Renal cortical epithelial cell (primary cell): ENCODE results near the gene DPM2. TPM values are rescaled to one million over a fixed set of nuclear protein-coding genes. Genes with fewer than 3 reads are reported as not detected.

Experiments
- DNase-seq: peaks from one replicate; pipeline ENCODE4 v3.0.0-alpha.2; 2011; ENCODE audit warnings: low read depth
- total RNA-seq: library from RNA; depleted of rRNA; stranded (reverse); fragments of >200 nt; gene quantifications from 2 replicates; pipeline ENCODE4 v1.2.3, GENCODE V29; 2014

Gene DPM2
- total RNA-seq, 1 donor from 2014 or later, result 7.1 TPM

DNA sequence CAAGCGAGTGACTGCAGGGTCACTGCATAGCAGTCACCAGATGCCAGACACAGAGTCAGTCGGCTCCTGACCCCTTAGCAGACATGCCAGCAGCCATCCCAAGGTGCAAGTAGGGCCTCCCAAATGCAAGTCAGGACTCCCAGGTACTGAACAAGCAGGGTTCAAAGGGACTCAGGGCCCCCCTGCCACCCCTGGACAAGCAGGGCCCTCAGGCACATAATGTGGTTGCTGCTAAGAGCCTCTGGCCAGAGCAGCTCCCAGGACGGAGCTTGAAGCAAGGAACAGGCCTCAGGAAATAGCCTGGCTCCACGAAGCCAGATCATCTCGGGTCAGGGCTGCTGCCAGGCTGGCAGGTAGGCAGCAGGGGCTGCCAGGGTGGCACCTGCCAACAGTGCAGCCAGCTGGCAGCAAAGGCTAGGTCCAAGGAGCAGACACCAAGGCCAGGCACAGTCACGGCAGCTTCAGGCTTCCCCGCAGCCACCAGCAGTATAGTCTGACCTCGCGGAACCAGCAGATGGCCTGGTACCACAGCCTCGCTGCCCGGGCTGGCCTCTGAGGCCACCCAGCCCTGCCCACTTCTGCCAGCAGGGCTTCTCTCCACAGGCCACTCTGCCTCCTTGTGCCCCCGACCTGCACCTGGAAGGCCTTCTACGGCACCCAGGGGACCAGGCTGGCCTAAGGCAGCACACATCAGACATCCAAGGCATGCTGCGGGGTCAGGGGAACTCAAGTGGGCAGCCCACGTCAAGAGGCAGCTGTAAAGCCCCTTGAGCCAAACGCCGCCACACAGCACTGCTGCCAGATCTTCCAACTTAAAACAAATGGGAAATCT, 35.7 kb upstream of the DPM2 start:
- DNase-seq, result no peak

DNA sequence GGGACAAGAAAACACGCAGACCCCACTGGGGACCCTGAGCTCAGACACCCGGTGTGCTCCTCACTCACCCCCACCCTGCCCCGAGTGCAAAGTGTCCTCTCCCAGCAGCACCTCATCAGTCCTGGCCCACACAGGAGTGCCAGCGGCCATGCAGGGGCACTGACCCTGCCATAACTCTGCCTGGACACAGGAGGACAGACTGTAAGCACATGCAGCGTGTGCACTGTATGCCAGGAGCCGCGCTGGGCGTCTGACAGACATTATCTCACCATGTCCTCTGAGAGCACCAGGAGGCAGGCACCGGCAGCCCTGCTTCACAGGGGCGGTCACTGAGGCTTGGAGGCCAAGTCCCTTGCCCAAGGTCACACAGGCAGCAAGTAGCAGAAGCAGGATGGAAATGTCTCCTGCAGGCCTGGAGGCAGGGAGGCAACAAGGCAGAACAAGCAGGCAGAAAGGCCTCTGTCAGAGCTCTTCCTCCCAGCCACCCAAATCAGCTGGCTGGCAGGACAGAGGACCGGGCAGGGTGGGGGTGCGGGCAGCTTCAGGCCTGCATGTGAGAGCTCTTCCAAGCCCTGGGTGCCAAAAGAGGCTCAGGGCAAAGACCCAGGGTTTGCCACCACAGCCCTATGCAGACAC, 34.7 kb upstream of the DPM2 start:
- DNase-seq, result no peak

DNA sequence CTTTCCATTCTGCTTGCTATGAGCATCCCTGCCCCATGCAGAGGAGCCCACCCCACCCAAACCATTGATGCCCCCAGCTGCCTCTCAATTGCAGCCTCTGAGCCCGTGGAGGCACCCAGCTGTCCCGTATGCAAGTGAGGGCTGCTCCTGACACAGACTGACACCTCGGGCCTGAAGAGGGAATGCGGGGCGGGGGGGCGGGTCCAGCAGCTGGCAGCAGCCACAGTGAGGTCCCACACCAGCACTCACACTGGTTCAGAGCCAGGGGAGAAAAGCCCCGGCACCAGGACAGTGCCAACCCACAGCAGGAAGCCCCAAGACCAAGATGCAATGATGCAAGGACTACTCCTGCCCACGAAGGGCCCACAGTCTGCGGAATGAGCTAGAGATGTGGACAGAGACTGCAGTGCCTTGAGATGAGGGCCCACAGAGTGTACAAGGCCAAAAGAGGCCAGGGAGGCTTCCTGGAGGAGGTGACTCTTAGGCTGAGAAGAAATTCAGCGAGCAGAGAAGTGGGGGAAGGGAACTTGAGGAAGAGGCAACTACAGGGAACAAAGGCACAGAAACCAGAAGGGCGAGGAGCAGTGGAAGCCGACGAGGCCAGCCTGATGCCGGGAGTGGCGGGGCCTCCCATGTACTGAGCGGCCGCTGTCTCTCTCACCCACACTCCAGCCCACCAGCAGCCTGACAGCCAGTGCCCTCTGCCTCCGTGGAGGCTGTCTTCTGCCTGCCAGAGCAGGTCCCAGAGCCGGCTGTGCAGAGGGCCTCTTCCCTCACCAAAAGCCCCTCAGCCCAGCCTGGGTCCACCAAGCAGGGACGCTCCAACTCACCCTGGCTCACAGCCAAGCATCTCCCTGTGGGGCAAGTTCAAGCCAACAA, 33.9 kb upstream of the DPM2 start:
- DNase-seq, result no peak

DNA sequence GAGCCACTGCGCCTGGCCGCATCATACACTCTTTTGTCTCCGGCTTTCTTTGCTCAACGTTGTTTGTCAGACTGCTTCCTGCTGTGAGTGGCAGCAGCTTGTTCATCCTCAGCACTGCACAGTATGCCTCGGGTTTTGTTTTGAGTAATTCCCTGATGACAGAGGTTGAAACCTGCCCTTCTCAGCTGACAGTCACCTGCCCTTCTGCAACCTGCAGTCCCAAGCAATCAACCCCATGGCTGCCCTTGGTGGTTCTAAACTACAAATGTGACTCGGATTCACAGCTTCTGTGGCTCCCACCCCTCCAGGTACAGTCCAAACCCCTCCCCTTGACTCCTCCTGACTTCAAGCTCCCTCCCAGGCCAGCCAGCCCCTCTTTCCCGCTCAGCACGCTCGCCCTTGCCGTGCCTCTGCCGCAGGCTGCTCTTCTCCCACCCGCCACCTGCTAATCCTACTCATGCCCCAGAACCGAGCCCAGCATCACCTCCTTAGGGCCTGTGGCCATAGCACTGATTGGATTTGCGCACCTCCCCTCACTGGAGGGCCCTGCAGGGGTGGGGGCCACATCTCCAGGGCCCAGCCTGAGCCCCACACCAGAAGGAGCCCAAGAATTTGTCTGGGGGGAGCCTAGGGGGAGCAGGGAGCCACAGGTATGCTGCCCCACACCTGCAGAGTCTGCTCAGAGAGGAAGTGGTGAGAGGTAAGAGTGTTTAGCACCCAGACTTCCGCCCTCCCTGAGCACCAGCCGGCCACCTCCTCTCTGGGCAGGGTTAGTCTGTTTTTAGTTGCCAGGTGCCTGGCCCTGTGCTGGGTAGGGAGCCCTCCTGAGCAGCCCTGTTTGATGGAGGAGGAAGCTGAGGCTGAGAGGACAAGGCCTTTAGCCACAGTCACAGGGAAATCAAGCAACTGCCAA, 33.0 kb upstream of the DPM2 start:
- DNase-seq, result no peak

DNA sequence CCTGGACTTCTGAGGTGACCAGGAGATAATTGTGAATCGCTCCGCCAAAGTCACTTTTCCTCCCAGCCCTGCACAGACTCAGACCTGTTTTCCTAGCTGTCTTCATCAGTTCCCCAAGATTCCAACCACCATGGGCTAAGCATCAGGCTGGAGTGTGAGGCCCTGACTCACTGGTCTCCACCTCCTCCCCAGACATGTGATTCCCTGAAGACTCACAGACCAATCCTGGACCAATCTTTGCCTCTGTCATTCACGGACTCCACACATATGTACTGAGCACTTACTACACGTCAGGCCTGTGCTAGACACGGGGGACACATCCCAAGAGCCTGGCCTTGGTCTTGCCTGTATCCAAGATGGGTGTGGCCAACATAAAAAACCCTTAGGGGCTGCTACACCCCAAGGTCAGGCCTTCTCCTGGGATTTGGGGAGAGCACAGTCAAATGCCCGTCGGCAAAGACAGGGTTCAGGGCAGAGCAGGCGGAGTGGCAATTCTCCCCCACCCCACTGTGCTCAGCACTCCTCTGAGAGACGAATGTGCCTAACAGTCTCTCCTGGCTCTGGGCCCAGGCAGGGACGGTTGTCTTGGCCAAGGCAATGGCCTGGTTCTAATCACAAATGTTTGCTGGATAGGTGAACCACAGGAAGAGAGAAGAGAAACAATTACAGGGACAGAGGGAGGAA, 31.2 kb upstream of the DPM2 start:
- peak; percentile 76 for DNase-seq

DNA sequence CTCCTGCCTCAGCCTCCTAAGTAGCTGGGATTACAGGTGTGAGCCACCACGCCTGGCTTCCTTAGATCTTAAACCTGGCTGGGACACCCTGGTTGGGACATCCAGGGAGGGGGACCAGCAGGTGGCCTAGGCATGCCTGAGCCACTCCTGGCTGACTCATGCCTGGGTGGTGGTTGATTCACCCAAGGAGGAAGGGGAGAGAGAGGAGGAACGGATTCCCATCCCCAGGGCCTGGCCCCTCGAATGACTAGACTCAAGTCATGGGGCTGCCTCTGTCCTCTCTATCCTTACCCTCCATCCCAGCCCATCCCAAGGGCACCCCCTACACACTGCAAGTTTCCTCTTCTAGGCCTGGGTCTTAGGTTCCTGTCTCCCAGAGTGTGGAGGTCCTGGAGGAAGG, 30.4 kb upstream of the DPM2 start:
- peak; percentile 75 for DNase-seq

DNA sequence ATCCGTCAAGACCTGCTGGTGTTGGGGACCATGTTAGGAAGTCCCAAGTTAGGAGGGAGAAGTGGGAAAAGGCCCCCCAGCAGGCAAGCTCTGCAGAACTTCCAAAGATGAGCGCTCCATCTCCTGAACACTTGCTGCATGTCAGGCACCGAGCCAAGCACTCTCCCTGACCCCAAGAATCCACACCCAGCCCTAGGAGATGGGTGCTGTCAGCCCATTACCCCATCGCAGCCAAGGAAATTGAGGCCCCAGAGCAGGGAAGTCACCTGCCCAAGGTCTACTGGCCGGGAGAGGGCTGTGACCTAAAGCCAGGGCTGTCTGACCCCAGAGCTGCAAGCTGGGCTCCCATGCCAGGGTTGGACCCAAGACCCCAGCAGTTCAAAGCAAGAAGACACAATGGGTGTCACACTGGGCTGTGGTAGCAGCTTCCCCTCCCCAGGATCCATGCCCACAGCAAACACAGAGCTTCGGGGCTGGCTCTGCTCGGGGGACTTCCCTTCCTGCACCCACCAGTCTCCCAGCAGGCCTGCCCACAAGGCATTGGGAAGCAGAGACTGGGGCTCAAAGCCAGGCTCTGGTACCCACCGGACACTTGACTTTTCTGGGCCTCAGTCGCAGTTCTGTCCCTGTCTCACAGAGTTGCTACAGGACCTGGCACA, 29.6 kb upstream of the DPM2 start:
- DNase-seq, result no peak

DNA sequence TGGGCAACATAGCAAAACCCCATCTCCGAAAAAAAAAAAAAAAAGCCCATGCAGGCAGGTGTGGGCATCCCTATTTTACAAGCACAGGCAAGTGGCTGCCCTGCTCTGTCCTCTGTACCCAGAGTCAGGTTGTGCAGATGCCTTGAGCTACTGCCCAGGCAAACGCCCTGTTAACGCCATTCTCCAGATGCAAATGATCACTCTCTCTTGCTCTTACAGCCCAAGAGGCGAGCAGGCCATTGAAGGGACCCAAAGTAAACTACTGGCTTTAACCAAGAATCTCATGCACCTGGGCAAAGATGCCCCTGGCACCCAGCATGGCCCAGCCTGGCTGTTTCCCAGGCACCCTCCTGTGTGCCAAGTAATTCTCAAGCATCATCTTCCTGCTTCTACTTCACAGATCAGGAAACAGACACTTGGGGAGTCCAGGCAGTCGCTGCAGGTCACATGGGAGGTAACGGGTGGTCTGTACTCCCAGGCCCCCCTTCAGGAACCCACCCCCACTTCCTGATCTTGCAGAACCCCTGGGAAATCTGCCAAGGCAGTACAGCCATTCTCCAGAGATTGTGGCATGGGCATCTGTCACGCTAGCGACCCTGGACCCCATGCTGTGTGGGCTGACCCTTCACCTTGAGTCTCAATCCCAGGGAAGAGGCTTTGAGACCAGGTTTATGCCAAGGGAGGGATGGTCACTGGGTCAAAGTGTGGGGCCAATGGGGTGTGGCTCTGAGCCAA, 28.9 kb upstream of the DPM2 start:
- no peak for DNase-seq

DNA sequence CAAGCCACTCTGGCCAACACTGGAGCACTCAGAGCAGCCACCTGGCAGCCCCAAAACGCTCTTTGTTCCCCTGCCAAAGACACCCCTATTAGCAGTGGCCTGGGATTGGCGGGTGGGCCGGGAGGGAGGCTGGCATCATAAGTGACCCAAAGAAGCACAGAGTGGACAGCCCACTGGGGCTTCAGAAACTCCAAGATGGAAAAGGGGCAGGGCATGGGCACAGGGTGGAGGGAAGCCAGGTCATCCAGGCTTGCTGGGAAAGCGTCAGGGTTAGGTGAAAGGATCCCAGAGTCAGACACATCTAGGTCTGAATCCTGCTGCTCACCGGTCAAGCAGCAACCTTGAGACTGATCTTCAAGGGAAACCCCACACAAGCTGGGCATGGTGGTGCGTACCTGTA, 28.3 kb upstream of the DPM2 start:
- no peak for DNase-seq

DNA sequence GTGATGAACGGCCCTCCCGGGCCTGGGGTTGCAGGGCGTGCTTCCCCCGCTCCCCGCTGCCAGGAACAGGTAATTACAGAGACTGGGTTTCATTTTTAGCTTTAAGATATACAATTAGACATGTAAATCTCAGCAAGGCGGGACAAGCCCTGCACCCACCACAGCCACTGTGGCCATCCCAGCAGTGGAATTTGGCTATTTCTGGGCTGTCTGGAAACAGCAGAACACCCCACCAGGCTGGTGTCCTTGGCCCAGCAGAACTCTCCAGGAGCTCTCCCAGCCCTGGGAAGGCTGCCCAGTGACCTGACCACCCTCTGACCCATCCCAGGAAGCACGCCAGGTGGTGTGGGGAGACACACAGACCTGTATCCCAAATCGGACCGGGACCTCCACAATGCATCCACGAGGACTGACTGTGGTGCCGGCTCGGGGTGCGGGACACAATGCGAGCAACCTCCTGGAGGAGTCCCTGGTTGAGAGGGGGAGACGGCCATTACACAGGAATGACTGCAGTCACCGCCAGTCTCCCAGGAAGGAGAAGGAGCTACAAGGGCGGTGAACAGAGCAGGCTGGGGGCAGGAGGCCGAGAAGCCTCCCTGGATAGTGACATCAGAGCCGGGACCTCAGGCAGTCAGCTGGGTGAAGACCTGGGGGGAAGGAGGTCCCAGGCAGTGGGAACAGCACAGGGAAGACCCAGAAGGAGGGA, 25.9 kb upstream of the DPM2 start:
- DNase-seq, result no peak

DNA sequence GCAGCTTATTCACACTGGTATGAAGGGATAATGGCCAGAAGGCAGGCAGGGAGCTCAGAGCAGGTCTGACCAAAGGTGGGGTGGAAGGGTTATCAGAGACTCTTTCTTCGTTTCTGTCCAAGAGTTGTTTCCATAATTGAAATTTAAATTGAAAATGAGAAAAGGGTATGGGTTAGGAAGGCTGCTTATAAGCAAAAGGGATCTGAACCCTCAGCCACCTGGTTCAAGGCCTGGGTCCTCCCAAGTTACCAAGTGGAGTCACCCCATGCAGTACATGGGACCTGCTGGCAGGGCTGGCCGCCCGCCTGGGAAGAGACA, 25.3 kb upstream of the DPM2 start:
- DNase-seq, result no peak

DNA sequence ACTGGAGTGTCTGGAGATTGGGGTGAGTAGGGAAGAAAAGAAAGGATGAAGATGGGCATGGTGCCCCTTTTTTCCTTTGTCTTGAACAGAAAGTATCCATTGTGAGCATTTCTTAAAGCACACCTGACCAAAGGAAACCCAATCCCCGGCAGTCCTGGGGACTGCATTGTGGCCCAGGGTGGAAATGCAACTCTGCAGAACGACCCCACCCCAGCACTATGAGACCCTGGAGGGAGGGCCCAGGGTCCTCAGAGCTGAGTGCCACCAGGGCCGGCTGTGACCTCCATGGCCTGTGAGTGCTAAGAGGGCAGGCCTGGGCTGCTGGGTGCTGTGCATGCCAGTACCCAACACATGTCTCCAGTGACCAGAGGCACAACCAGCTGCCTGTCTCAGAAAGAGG, 24.6 kb upstream of the DPM2 start:
- no peak for DNase-seq

DNA sequence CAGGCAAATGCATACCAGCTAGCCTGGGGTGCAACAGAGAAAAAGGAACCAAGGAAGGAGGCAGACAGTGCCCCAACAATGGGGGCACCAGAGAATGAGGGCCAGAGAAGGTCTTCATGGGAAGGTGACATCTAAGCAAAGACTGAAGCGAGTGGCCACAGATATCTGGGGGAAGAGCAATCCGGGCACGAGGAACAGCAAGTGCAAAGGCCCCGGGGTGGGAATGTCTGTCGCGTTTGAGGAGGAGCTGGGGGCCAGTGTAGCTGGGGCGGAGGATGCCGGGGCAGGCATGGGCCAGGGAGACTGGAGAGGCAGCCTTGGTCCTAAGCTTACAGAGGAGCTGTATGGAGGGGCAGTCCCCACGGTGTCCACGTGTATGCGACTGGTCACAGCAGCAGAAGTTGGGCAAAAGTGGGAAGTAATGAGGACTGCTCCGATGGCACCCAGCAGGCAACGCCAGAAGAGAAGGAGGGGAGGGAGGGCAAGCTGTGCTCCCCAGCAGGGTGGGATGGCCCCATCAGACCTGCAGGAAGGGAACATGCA, 24.0 kb upstream of the DPM2 start:
- DNase-seq, result no peak

DNA sequence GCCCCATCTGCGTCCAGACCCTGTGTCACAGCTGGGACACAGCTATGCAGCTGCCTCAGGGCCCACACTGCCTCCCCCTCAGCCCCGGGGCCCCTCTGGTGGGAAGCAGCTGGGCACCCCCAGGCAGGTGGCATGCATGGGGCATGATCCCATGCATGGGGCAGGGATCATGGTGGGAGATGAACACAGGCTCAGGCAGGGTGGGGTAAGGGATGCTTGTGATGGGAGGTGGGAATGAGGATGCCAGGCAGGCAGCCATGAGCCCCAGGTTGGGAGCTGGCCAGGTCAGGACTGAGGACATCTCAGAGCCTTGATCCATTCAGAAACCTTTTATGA, 23.5 kb upstream of the DPM2 start:
- no peak for DNase-seq

DNA sequence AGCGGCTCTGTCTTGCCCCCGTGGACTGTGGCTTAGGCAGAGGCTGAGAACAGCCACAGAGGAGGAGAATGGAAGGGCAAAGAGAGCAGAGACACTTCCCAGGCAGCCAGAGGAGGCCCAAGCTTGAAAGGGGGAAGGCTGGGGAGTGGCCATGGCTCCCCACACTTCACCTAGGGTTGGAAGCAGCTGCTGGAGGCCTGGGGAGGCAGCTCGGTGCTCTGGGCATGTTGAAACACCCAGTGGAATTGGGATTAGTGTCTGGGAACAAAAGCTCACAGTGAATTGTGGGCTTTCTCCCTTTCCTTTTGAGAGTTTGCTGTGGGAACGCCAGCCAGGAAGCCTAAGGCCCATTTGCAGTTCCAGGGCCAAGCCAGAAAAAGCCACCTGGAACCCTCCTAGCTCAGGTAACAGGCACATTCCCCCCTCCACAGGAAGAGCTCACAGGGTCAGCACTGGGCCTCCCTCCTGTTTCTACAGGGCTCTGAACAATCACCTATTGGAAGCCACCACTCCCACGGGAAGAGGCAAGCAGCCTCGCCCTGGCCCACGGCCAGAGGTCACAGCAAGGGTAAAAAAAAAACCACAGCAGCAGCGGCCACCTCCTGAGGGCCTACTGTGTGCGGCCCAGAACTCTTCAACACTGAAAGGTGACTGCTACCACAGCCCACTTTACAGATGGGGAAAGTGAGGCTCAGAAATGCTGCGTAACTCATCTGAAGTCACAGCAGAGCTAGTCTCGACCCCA, 22.9 kb upstream of the DPM2 start:
- no peak for DNase-seq

DNA sequence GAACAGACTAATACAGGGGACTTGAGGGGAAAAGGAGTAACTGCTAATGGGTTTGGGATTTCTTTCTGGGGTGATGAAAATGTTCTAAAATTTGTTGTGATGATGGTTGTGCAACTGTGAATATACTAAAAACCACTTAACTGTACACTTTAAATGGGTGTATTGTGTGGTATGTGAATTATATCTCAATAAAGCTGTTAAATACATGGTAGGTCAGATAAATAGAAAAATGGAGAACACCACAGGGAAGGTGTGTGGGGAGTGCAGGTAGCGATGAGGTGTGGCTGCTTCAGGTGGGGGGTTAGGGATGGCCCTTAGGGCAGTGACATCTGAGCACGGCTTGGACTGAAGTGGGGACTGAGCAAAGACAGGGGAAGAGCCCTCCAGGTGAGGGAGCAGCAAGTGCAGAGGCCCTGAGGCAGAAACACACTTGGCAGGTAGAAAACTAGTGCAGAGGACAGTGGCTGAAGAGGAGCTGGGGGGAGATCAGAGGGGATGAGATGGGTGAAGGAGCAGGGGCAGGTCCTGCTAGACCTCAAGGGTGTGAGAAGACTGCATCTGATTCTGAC, 22.3 kb upstream of the DPM2 start:
- DNase-seq, result no peak

DNA sequence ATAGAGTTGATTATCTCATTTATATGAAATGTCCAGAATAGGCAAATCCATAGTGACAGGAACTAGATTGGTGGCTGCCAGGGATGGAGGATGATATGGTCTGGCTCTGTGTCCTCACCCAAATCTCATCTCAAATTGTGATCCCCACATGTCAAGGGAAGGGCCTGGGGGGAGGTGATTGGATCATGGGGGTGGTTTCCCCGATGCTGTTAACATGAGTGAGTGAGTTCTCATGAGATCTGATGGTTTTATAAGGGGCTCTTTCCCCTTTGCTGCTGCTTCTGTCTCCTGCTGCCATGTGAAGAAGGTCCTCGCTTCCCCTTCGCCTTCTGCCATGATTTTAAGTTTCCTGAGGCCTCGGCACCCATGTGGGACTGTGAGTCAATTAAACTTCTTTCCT, 21.7 kb upstream of the DPM2 start:
- no peak for DNase-seq

DNA sequence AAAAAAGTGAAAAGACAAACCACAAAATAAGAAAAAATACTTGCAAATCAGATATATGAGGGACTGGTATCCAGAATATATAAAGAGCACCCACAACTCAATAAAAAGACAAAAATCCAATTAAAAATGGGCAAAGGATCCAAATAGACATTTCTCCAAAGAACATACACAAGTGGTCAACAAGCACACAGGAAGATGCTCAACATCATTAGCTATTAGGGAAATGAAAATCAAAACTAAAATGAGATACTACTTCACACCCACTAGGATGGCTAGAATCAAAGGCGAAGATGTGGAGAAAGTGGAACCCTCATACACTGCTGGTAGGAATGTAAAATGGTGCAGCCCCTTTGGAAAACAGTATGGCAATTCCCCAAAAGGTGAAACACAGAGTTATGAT, 21.1 kb upstream of the DPM2 start:
- DNase-seq, result no peak
